GM12878 (cell line): Measurements from ENCODE around the gene SLC34A3.

ENCODE experiments used
- ESRRA ChIP-seq: IDR thresholded peaks from 2 replicates; pipeline ENCODE4 v1.6.1; 2012; ENCODE audit warnings: mild to moderate bottlenecking, low read length, improper control_type of control experiment
- MAX ChIP-seq: IDR thresholded peaks from 2 replicates; pipeline ENCODE4 v1.6.1; 2012; ENCODE audit warnings: low read depth, low read length, improper control_type of control experiment
- NR2C1 ChIP-seq: fragments of 450-650 bp; IDR thresholded peaks from 2 replicates; pipeline ENCODE4 v1.6.1; 2017; ENCODE audit warnings: antibody characterized with exemption, mild to moderate bottlenecking, moderate library complexity
- POLR2A ChIP-seq: IDR thresholded peaks from 2 replicates; pipeline ENCODE4 v1.6.1; 2011; ENCODE audit warnings: low read depth, mild to moderate bottlenecking, low read length
- SIN3A ChIP-seq: IDR thresholded peaks from 2 replicates; pipeline ENCODE4 v1.6.1; 2012; ENCODE audit warnings: low read depth, low read length, improper control_type of control experiment
- SMAD1 ChIP-seq: fragments of 450-650 bp; IDR thresholded peaks from 2 replicates; pipeline ENCODE4 v1.6.1; 2018; ENCODE audit warnings: mild to moderate bottlenecking, low read depth; ENCODE audit not compliant: partially characterized antibody
- TF ChIP-seq, protein P1 (sequence below), 3 experiments: IDR thresholded peaks in 2 of 3; conservative IDR thresholded peaks in 1 of 3; 2 replicates each; pipeline ENCODE4 v1.5.1; 2011; ENCODE audit warnings: low read depth in 3 of 3, low read length in 3 of 3, mild to moderate bottlenecking in 3 of 3, control low read depth in 2 of 3, moderate library complexity in 2 of 3, inconsistent platforms in 1 of 3, mixed read lengths in 1 of 3; ENCODE audit not compliant: control insufficient read depth in 2 of 3, insufficient read depth in 1 of 3; ENCODE audit errors: extremely low read depth in 1 of 3

DNA sequence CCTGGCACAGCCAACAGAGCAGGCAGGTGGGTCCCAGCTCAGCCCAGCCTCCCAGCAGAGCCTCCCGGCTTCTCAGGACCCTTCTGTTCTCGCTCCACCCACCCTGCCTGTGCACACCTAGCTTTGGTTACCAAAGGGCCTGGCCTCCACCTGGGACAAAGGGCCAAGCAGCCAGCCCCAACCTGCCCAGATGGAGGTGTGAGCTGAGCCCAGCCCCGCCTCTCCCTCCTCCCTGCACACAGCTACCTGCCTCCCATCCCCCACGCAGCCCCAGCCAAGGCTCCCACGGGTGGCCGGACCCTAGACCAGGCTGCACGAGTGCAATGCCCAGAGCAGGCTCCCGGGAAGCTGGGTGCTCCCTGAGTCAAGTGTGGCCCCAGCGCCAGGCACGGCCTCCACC lies 35.8 kb upstream of the SLC34A3 start:
- TF ChIP-seq NR2C1 (no peak), ESRRA (no peak), MAX (no peak), SMAD1 (no peak), POLR2A (no peak), SIN3A (no peak)
- TF ChIP-seq, protein P1, sequence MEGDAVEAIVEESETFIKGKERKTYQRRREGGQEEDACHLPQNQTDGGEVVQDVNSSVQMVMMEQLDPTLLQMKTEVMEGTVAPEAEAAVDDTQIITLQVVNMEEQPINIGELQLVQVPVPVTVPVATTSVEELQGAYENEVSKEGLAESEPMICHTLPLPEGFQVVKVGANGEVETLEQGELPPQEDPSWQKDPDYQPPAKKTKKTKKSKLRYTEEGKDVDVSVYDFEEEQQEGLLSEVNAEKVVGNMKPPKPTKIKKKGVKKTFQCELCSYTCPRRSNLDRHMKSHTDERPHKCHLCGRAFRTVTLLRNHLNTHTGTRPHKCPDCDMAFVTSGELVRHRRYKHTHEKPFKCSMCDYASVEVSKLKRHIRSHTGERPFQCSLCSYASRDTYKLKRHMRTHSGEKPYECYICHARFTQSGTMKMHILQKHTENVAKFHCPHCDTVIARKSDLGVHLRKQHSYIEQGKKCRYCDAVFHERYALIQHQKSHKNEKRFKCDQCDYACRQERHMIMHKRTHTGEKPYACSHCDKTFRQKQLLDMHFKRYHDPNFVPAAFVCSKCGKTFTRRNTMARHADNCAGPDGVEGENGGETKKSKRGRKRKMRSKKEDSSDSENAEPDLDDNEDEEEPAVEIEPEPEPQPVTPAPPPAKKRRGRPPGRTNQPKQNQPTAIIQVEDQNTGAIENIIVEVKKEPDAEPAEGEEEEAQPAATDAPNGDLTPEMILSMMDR (IDR thresholded peaks at IDR 0.05 in 2 of 3, conservative IDR thresholded peaks at IDR 0.05 in 1 of 3; ENCODE audit: control insufficient read depth in 2 of 3, extremely low read depth in 1 of 3, insufficient read depth in 1 of 3, low read depth in 3 of 3, low read length in 3 of 3): no peak
